22Rv1 (cell line): Measurements from ENCODE around the gene SPON2.
"Not testable (repeated sequence)": the region's sequence is repeated elsewhere in the genome, so short reads cannot be mapped to it uniquely, and the experiment has no call there.

Experiments
- H3K27ac ChIP-seq: fragments of 450-650 bp; 2 replicates; pipeline ENCODE4 v1.5.1; 2017
- ZFX ChIP-seq: fragments of 450-650 bp; IDR thresholded peaks from 2 replicates; pipeline ENCODE4 v1.6.1; 2017; ENCODE audit warnings: antibody characterized with exemption, borderline replicate concordance
- TF ChIP-seq, protein P1 (sequence below): fragments of 450-650 bp; IDR thresholded peaks from 2 replicates; pipeline ENCODE4 v1.5.1; 2017; ENCODE audit warnings: mild to moderate bottlenecking

SPON2 gene

DNA sequence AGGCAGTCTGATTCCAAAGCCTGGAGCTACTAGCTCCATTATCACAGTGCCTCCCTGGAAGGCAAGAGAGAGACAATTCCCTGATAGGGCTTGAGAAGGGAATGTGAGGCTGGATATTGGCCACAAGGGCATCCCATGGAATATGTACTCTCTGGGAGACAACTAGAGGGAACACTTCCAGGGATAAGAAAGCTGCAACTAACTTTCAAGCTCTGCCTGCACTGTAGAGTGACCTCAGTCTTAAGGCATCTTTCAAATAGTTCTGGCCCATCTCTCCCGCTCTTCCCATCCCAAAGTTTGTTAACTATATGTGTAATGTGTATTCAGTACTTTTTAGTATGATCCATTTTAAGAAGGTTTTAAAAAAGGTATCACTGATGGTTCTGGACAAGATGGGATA is 45.9 kb downstream of the SPON2 start:
- no peak overlapping the region for H3K27ac ChIP-seq
- no peak for TF ChIP-seq ZFX
- TF ChIP-seq, protein P1, sequence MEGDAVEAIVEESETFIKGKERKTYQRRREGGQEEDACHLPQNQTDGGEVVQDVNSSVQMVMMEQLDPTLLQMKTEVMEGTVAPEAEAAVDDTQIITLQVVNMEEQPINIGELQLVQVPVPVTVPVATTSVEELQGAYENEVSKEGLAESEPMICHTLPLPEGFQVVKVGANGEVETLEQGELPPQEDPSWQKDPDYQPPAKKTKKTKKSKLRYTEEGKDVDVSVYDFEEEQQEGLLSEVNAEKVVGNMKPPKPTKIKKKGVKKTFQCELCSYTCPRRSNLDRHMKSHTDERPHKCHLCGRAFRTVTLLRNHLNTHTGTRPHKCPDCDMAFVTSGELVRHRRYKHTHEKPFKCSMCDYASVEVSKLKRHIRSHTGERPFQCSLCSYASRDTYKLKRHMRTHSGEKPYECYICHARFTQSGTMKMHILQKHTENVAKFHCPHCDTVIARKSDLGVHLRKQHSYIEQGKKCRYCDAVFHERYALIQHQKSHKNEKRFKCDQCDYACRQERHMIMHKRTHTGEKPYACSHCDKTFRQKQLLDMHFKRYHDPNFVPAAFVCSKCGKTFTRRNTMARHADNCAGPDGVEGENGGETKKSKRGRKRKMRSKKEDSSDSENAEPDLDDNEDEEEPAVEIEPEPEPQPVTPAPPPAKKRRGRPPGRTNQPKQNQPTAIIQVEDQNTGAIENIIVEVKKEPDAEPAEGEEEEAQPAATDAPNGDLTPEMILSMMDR: no peak

DNA sequence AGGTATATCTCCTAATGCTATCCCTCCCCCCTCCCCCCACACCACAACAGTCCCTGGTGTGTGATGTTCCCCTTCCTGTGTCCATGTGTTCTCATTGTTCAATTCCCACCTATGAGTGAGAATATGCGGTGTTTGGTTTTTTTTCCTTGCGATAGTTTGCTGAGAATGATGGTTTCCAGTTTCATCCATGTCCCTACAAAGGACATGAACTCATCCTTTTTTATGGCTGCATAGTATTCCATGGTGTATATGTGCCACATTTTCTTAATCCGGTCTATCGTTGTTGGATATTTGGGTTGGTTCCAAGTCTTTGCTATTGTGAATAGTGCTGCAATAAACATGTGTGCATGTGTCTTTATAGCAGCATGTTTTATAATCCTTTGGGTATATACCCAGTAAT is 46.9 kb downstream of the SPON2 start:
- not testable (repeated sequence) for H3K27ac ChIP-seq

DNA sequence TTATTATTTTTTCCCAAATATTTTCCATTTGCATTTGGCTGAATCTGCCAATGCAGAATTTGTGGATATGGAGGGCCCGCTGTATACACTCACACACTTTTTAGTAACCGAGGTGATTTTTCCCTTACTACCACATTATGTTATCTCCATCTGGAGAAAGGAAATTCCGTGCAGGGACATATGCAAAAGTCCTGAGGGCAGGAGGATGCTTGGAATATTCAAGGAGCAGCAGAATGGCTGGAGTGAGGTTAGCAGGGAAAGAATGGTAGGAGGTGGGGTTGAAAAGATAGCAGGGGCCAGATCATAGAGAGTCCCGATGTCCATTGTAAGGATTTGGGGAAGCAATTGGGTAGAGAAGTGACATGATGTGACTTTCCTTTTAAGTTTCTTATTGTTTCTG is 47.6 kb downstream of the SPON2 start:
- TF ChIP-seq, protein P1: no peak
- no peak for TF ChIP-seq ZFX
- no peak overlapping the region for H3K27ac ChIP-seq

DNA sequence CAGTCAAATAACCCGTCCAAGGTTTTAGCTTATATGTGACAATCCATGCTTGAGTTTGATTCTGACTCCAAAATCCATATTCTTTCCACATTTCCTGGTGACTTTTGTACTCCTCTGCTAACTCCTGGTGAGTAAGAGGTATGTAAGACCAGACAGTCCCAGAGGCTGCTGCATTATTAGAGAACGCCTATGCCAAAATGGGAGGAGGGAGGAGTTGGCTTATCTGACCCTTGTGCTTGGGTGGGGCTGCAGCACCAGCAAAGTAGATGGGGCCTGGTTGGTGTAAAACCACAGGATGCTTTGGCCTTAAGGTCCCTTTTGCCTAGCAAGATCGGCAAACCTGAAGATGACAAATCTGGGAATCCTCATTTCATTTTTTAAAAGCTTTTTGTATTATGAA is 49.9 kb downstream of the SPON2 start:
- H3K27ac ChIP-seq: no peak overlapping the region
- TF ChIP-seq ZFX: no peak
- TF ChIP-seq, protein P1: no peak
